ENCODE results near the gene MGAT5. TPM values are rescaled to one million over a fixed set of nuclear protein-coding genes. Genes with fewer than 3 reads are reported as not detected.

Gene MGAT5
- total RNA-seq, 1 donor from 2014 or later: 23.7 TPM

GRCh38 chr2:134397146-134397896, 143.4 kb downstream of the MGAT5 start:
- intact Hi-C loops (cut with micrococcal nuclease): no loop called here
- DNase-seq: no peak
- Mint-ChIP-seq H3K27me3 (no peaks in the 10 kb centered on the region), H3K4me3 (no peak overlapping the region), H3K27ac (no peak overlapping the region), H3K4me1 (no peaks in the 10 kb centered on the region), H3K36me3 (ENCODE audit: low read depth) (no peaks in the 10 kb centered on the region), H3K9me3 (no peaks in the 10 kb centered on the region)

- no peaks in the 10 kb centered on the region for H3K4me1 Mint-ChIP-seq
- H3K36me3 Mint-ChIP-seq (ENCODE audit: low read depth): peaks cover 2% of the 10 kb centered on the region
- DNase-seq: no peak
- no peak overlapping the region for H3K27ac Mint-ChIP-seq
- H3K9me3 Mint-ChIP-seq: no peaks in the 10 kb centered on the region
- no peaks in the 10 kb centered on the region for H3K27me3 Mint-ChIP-seq
- intact Hi-C loops (cut with micrococcal nuclease): no loop called here
- no peak overlapping the region for H3K4me3 Mint-ChIP-seq
These were observed 144.4 kb downstream of the MGAT5 start for GRCh38 chr2:134398300-134398699.

GRCh38 chr2:134399096-134399495, 145.2 kb downstream of the MGAT5 start:
- Mint-ChIP-seq H3K27ac (no peak overlapping the region), H3K27me3 (no peaks in the 10 kb centered on the region), H3K4me3 (no peak overlapping the region), H3K4me1 (no peaks in the 10 kb centered on the region), H3K36me3 (ENCODE audit: low read depth) (peaks cover 7% of the 10 kb centered on the region), H3K9me3 (no peaks in the 10 kb centered on the region)
- intact Hi-C loops (cut with micrococcal nuclease): no loop called here
- DNase-seq: no peak

- peaks cover 13% of the 10 kb centered on the region for H3K36me3 Mint-ChIP-seq (ENCODE audit: low read depth)
- intact Hi-C loops (cut with micrococcal nuclease): no loop called here
These were observed 147.2 kb downstream of the MGAT5 start for GRCh38 chr2:134401081-134401497.

GRCh38 chr2:134401789-134402188, 147.9 kb downstream of the MGAT5 start:
- Mint-ChIP-seq H3K9me3 (no peaks in the 10 kb centered on the region), H3K27me3 (no peaks in the 10 kb centered on the region), H3K4me1 (no peaks in the 10 kb centered on the region), H3K36me3 (ENCODE audit: low read depth) (peaks cover 13% of the 10 kb centered on the region), H3K27ac (no peak overlapping the region), H3K4me3 (no peak overlapping the region)
- intact Hi-C loops (cut with micrococcal nuclease): no loop called here
- DNase-seq: no peak

More at GRCh38 chr2:134401081-134401497, 147.2 kb downstream of the MGAT5 start:
- Mint-ChIP-seq H3K27me3 (no peaks in the 10 kb centered on the region), H3K4me1 (no peaks in the 10 kb centered on the region), H3K9me3 (no peaks in the 10 kb centered on the region), H3K27ac (no peak overlapping the region), H3K4me3 (no peak overlapping the region)
- no peak for DNase-seq

- intact Hi-C loops (cut with micrococcal nuclease): no loop called here
- no peaks in the 10 kb centered on the region for H3K4me1 Mint-ChIP-seq
- H3K36me3 Mint-ChIP-seq (ENCODE audit: low read depth): peaks cover 13% of the 10 kb centered on the region
- no peak for DNase-seq
- no peaks in the 10 kb centered on the region for H3K27me3 Mint-ChIP-seq
- no peak overlapping the region for H3K27ac Mint-ChIP-seq
- no peaks in the 10 kb centered on the region for H3K9me3 Mint-ChIP-seq
- H3K4me3 Mint-ChIP-seq: no peak overlapping the region
These were observed 148.5 kb downstream of the MGAT5 start for GRCh38 chr2:134402410-134402809.

GRCh38 chr2:134405611-134406081, 151.8 kb downstream of the MGAT5 start:
- Mint-ChIP-seq H3K27ac (no peak overlapping the region), H3K9me3 (no peaks in the 10 kb centered on the region)
- no peak for DNase-seq

GRCh38 chr2:134406311-134406710, 152.4 kb downstream of the MGAT5 start:
- H3K27me3 Mint-ChIP-seq: no peaks in the 10 kb centered on the region
- H3K4me1 Mint-ChIP-seq: peaks cover 11% of the 10 kb centered on the region
- H3K27ac Mint-ChIP-seq: no peak overlapping the region
- H3K4me3 Mint-ChIP-seq: no peak overlapping the region
- H3K36me3 Mint-ChIP-seq (ENCODE audit: low read depth): peaks cover 13% of the 10 kb centered on the region
- intact Hi-C loops (cut with micrococcal nuclease): no loop called here
- H3K9me3 Mint-ChIP-seq: no peaks in the 10 kb centered on the region
- DNase-seq: no peak

More at GRCh38 chr2:134405611-134406081, 151.8 kb downstream of the MGAT5 start:
- Mint-ChIP-seq H3K36me3 (ENCODE audit: low read depth) (peaks cover 13% of the 10 kb centered on the region), H3K4me1 (peaks cover 5% of the 10 kb centered on the region), H3K4me3 (no peak overlapping the region), H3K27me3 (no peaks in the 10 kb centered on the region)
- intact Hi-C loops (cut with micrococcal nuclease): no loop called here

- no peak overlapping the region for H3K27ac Mint-ChIP-seq
- no peak overlapping the region for H3K4me3 Mint-ChIP-seq
- H3K27me3 Mint-ChIP-seq: no peaks in the 10 kb centered on the region
- H3K9me3 Mint-ChIP-seq: no peaks in the 10 kb centered on the region
- DNase-seq: no peak
- peaks cover 16% of the 10 kb centered on the region for H3K4me1 Mint-ChIP-seq
- intact Hi-C loops (cut with micrococcal nuclease): no loop called here
- peaks cover 13% of the 10 kb centered on the region for H3K36me3 Mint-ChIP-seq (ENCODE audit: low read depth)
These were observed 152.9 kb downstream of the MGAT5 start for GRCh38 chr2:134406736-134407135.

GRCh38 chr2:134407154-134407890, 153.4 kb downstream of the MGAT5 start:
- Mint-ChIP-seq H3K9me3 (no peaks in the 10 kb centered on the region), H3K27ac (no peak overlapping the region), H3K4me1 (peaks cover 19% of the 10 kb centered on the region), H3K36me3 (ENCODE audit: low read depth) (peaks cover 13% of the 10 kb centered on the region), H3K4me3 (no peak overlapping the region), H3K27me3 (no peaks in the 10 kb centered on the region)
- intact Hi-C loops (cut with micrococcal nuclease): no loop called here
- DNase-seq: no peak

- Mint-ChIP-seq H3K27me3 (no peaks in the 10 kb centered on the region), H3K4me3 (no peak overlapping the region), H3K9me3 (no peaks in the 10 kb centered on the region), H3K27ac (no peak overlapping the region), H3K4me1 (peaks cover 19% of the 10 kb centered on the region), H3K36me3 (ENCODE audit: low read depth) (peaks cover 9% of the 10 kb centered on the region)
- DNase-seq: no peak
- intact Hi-C loops (cut with micrococcal nuclease): no loop called here
These were observed 154.5 kb downstream of the MGAT5 start for GRCh38 chr2:134408386-134408785.

- no peak for DNase-seq
- Mint-ChIP-seq H3K4me1 (peaks cover 19% of the 10 kb centered on the region), H3K9me3 (no peaks in the 10 kb centered on the region), H3K27me3 (no peaks in the 10 kb centered on the region), H3K27ac (no peak overlapping the region), H3K4me3 (no peak overlapping the region), H3K36me3 (ENCODE audit: low read depth) (peaks cover 6% of the 10 kb centered on the region)
- intact Hi-C loops (cut with micrococcal nuclease): no loop called here
These were observed 154.9 kb downstream of the MGAT5 start for GRCh38 chr2:134408791-134409190.

- H3K27me3 Mint-ChIP-seq: no peaks in the 10 kb centered on the region
- peaks cover 5% of the 10 kb centered on the region for H3K36me3 Mint-ChIP-seq (ENCODE audit: low read depth)
- H3K4me3 Mint-ChIP-seq: no peak overlapping the region
- H3K27ac Mint-ChIP-seq: no peak overlapping the region
- DNase-seq: no peak
- H3K9me3 Mint-ChIP-seq: no peaks in the 10 kb centered on the region
- intact Hi-C loops (cut with micrococcal nuclease): loop anchor here (5.0 kb wide), 3 partner anchors 178 to 523 kb away; no protein-coding TSS in a partner anchor
- H3K4me1 Mint-ChIP-seq: peaks cover 19% of the 10 kb centered on the region
These were observed 156.1 kb downstream of the MGAT5 start for GRCh38 chr2:134410006-134410405.

- DNase-seq: no peak
- Mint-ChIP-seq H3K27ac (no peak overlapping the region), H3K4me1 (peaks cover 19% of the 10 kb centered on the region), H3K9me3 (no peaks in the 10 kb centered on the region), H3K36me3 (ENCODE audit: low read depth) (peaks cover 1% of the 10 kb centered on the region), H3K4me3 (no peak overlapping the region), H3K27me3 (no peaks in the 10 kb centered on the region)
- intact Hi-C loops (cut with micrococcal nuclease): loop anchor here (5.0 kb wide), 3 partner anchors 179 to 524 kb away; no protein-coding TSS in a partner anchor
These were observed 157.0 kb downstream of the MGAT5 start for GRCh38 chr2:134410831-134411231.
